K562 (cell line): ENCODE measurements around the gene IRF3. TPM values are rescaled to one million over a fixed set of nuclear protein-coding genes. Genes with fewer than 3 reads are reported as not detected.
A peak's percentile ranks its signal among the peaks of the same experiment; 100 is the strongest.

Source experiments
- ADNP ChIP-seq: fragments of 200-800 bp; sonication (Bioruptor generic); IDR thresholded peaks from 2 replicates; pipeline ENCODE4 v1.6.1; 2016; ENCODE audit warnings: missing genetic modification characterization, missing compliant biosample characterization
- BCOR ChIP-seq: fragments of 450-650 bp; IDR thresholded peaks from 2 replicates; pipeline ENCODE4 v1.6.1; 2016
- CCAR2 ChIP-seq: fragments of 200-400 bp; formaldehyde crosslinking; IDR thresholded peaks from 2 replicates; pipeline ENCODE4 v1.6.1; 2017; ENCODE audit warnings: mild to moderate bottlenecking, low read depth, low read length
- ERF ChIP-seq: fragments of 450-650 bp; formaldehyde crosslinking; IDR thresholded peaks from 2 replicates; pipeline ENCODE4 v1.4.0; 2020; ENCODE audit warnings: mild to moderate bottlenecking, mixed read lengths
- EWSR1 ChIP-seq: fragments of 450-650 bp; IDR thresholded peaks from 2 replicates; pipeline ENCODE4 v1.6.1; 2018; ENCODE audit warnings: borderline replicate concordance, mild to moderate bottlenecking, low read depth, moderate library complexity; ENCODE audit not compliant: partially characterized antibody
- HEY1 ChIP-seq: fragments of 250-450 bp; sonication (Bioruptor Pico); IDR thresholded peaks from 2 replicates; pipeline ENCODE4 v1.5.0; 2020; ENCODE audit warnings: mild to moderate bottlenecking, moderate library complexity, borderline replicate concordance
- MXI1 ChIP-seq: IDR thresholded peaks from 2 replicates; pipeline ENCODE4 v1.6.1; 2011; ENCODE audit warnings: low read depth, mild to moderate bottlenecking, improper control_type of control experiment, low read length
- NCOA2 ChIP-seq, 2 experiments: fragments of 450-650 bp; IDR thresholded peaks; 2 replicates each; pipeline ENCODE4 v1.6.1; 2018; ENCODE audit warnings: mild to moderate bottlenecking in 2 of 2, moderate library complexity in 1 of 2; ENCODE audit not compliant: partially characterized antibody in 2 of 2
- POLR2AphosphoS5 ChIP-seq: IDR thresholded peaks from 2 replicates; pipeline ENCODE4 v1.6.1; 2011; ENCODE audit warnings: mild to moderate bottlenecking, low read depth, low read length, moderate library complexity; ENCODE audit not compliant: control insufficient read depth, insufficient read depth
- PURB ChIP-seq: sonication (generic); formaldehyde crosslinking; IDR thresholded peaks from 2 replicates; pipeline ENCODE4 v1.9.0; 2021; ENCODE audit warnings: low read depth, mild to moderate bottlenecking, missing genetic modification reagents
- SAFB ChIP-seq: fragments of 200-400 bp; formaldehyde crosslinking; IDR thresholded peaks from 2 replicates; pipeline ENCODE4 v1.6.1; 2017; ENCODE audit warnings: low read depth, low read length, borderline replicate concordance
- ZNF175 ChIP-seq: fragments of 200-800 bp; sonication (Bioruptor generic); IDR thresholded peaks from 2 replicates; pipeline ENCODE4 v1.6.1; 2016; ENCODE audit warnings: low read depth, mild to moderate bottlenecking, missing genetic modification characterization, missing compliant biosample characterization
- ZNF584 ChIP-seq: fragments of 200-800 bp; sonication (Bioruptor generic); IDR thresholded peaks from 2 replicates; pipeline ENCODE4 v1.6.1; 2016; ENCODE audit warnings: low read depth, mild to moderate bottlenecking, missing genetic modification characterization, missing compliant biosample characterization
- ZNF586 ChIP-seq: fragments of 450-650 bp; formaldehyde crosslinking; conservative IDR thresholded peaks from 2 replicates; pipeline ENCODE4 v1.4.0; 2020; ENCODE audit warnings: mild to moderate bottlenecking, moderate library complexity
- polyA plus RNA-seq, 8 experiments: library from polyadenylated mRNA; depleted of rRNA in 4 of 8; stranded (reverse) in 5 of 8; unstranded in 3 of 8; fragments of >200 nt; fragmentation: Nextera tagmentation in 2 of 8; fragmentation: Illumina TruSeq in 1 of 8; extraction: Ambion mirVana in 2 of 8; extraction: Trizol in 1 of 8; gene quantifications; 2 replicates each; pipeline versions ENCODE4 v1.2.1 to v1.2.3, GENCODE V29; 2011 to 2014; ENCODE audit warnings: inconsistent platforms in 1 of 8, missing spikeins in 1 of 8
- total RNA-seq, 7 experiments: library from RNA; depleted of rRNA in 6 of 7; stranded (reverse); fragments of >200 nt in 6 of 7; fragmentation: Illumina TruSeq in 2 of 7; extraction: Trizol in 2 of 7; gene quantifications; 2 replicates each; pipeline versions ENCODE4 v1.2.1 to v1.2.3, GENCODE V29; 2011 to 2021; ENCODE audit warnings: low replicate concordance in 1 of 7
- TF ChIP-seq, protein P1 (sequence below): fragments of 450-650 bp; IDR thresholded peaks from 2 replicates; pipeline ENCODE4 v1.6.1; 2018; ENCODE audit not compliant: partially characterized antibody
- TF ChIP-seq, protein P2 (sequence below): sonication (generic); formaldehyde crosslinking; IDR thresholded peaks from 2 replicates; pipeline ENCODE4 v1.8.1; 2023; ENCODE audit warnings: mild to moderate bottlenecking, missing genetic modification reagents
- TF ChIP-seq, protein P3 (sequence below): sonication (generic); formaldehyde crosslinking; IDR thresholded peaks from 2 replicates; pipeline ENCODE4 v1.8.1; 2023; ENCODE audit warnings: mild to moderate bottlenecking, missing genetic modification reagents

IRF3 gene
- total and polyA plus RNA-seq, 9 of the 15 experiments (the other 6 are each of a cell fraction or from before 2014, with no cell fraction given): 7.5 to 145 (median 65.4) TPM

DNA sequence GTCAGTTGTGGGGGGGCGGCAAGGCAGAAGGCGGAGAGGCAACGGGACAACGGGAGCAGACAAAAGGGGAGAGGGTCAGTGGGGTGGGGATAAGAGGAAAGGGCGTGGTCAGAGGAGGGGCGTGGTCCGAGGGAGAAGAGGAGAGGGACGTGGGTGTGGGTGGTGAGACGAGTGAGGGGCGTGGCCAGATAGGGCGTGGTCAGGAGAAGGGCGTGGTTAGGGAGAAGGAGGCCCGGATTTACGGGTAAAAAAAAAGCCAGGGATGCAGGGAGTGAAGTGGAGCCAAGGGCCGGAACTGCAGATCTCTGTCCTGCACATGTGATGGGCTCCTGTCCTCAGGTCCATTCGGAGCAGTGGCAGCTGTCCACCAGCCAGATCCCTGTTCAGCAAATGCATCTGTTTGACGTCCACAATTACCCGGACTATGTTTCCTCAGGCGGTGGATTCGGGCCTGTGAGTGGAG is 46.8 kb upstream of the IRF3 start (continued):
- TF ChIP-seq, protein P1, sequence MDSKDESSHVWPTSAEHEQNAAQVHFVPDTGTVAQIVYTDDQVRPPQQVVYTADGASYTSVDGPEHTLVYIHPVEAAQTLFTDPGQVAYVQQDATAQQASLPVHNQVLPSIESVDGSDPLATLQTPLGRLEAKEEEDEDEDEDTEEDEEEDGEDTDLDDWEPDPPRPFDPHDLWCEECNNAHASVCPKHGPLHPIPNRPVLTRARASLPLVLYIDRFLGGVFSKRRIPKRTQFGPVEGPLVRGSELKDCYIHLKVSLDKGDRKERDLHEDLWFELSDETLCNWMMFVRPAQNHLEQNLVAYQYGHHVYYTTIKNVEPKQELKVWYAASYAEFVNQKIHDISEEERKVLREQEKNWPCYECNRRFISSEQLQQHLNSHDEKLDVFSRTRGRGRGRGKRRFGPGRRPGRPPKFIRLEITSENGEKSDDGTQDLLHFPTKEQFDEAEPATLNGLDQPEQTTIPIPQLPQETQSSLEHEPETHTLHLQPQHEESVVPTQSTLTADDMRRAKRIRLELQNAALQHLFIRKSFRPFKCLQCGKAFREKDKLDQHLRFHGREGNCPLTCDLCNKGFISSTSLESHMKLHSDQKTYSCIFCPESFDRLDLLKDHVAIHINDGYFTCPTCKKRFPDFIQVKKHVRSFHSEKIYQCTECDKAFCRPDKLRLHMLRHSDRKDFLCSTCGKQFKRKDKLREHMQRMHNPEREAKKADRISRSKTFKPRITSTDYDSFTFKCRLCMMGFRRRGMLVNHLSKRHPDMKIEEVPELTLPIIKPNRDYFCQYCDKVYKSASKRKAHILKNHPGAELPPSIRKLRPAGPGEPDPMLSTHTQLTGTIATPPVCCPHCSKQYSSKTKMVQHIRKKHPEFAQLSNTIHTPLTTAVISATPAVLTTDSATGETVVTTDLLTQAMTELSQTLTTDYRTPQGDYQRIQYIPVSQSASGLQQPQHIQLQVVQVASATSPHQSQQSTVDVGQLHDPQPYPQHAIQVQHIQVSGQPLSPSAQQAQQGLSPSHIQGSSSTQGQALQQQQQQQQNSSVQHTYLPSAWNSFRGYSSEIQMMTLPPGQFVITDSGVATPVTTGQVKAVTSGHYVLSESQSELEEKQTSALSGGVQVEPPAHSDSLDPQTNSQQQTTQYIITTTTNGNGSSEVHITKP: peak; percentile 67
- no peak for TF ChIP-seq HEY1 (CRISPR knock-in tag)
- TF ChIP-seq ADNP: no peak
- TF ChIP-seq POLR2AphosphoS5: no peak
- no peak for TF ChIP-seq ZNF586 (CRISPR knock-in tag)
- TF ChIP-seq BCOR: no peak
- no peak for TF ChIP-seq PURB (CRISPR knock-in tag)
- TF ChIP-seq CCAR2: no peak
- no peak for TF ChIP-seq EWSR1
- TF ChIP-seq, protein P2, sequence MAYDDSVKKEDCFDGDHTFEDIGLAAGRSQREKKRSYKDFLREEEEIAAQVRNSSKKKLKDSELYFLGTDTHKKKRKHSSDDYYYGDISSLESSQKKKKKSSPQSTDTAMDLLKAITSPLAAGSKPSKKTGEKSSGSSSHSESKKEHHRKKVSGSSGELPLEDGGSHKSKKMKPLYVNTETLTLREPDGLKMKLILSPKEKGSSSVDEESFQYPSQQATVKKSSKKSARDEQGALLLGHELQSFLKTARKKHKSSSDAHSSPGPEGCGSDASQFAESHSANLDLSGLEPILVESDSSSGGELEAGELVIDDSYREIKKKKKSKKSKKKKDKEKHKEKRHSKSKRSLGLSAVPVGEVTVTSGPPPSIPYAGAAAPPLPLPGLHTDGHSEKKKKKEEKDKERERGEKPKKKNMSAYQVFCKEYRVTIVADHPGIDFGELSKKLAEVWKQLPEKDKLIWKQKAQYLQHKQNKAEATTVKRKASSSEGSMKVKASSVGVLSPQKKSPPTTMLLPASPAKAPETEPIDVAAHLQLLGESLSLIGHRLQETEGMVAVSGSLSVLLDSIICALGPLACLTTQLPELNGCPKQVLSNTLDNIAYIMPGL: no peak
- no peak for TF ChIP-seq NCOA2 (IDR thresholded peaks at IDR 0.05; ENCODE audit: partially characterized antibody in 2 of 2)
- TF ChIP-seq ERF (CRISPR knock-in tag): no peak
- TF ChIP-seq ZNF175 (CRISPR knock-in tag): no peak
- TF ChIP-seq ZNF584 (CRISPR knock-in tag): no peak
- TF ChIP-seq, protein P3, sequence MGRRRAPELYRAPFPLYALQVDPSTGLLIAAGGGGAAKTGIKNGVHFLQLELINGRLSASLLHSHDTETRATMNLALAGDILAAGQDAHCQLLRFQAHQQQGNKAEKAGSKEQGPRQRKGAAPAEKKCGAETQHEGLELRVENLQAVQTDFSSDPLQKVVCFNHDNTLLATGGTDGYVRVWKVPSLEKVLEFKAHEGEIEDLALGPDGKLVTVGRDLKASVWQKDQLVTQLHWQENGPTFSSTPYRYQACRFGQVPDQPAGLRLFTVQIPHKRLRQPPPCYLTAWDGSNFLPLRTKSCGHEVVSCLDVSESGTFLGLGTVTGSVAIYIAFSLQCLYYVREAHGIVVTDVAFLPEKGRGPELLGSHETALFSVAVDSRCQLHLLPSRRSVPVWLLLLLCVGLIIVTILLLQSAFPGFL: no peak
- no peak for TF ChIP-seq SAFB
- TF ChIP-seq MXI1: no peak
